Gastroesophageal sphincter (tissue), 4 donors: ENCODE measurements around the gene SNX24. TPM values are rescaled to one million over a fixed set of nuclear protein-coding genes. Genes with fewer than 3 reads are reported as not detected.

ENCODE experiments used
- ATAC-seq: fragments of 150-250 bp; one replicate; pipeline ENCODE4 v1.9.1; 2016; ENCODE audit warnings: mild to moderate bottlenecking, moderate library complexity
- H3K27ac ChIP-seq, 4 donors: fragments of 200-600 bp; sonication (generic) in 3 of 4; 1 replicate in 3 of 4; 2 replicates in 1 of 4; pipeline ENCODE4 v1.5.1; 2016 to 2019
- H3K27me3 ChIP-seq: fragments of 200-600 bp; sonication (generic); one replicate; pipeline ENCODE4 v1.5.1; 2019
- H3K36me3 ChIP-seq, 2 donors: fragments of 200-600 bp; sonication (generic); one replicate each; pipeline ENCODE4 v1.5.1; 2019; ENCODE audit warnings: control low read depth in 1 of 2
- H3K4me1 ChIP-seq, 3 donors: fragments of 200-600 bp; sonication (generic); 1 replicate in 2 of 3; 2 replicates in 1 of 3; pipeline ENCODE4 v1.5.1; 2016 to 2019; ENCODE audit warnings: control low read depth in 2 of 3
- H3K4me3 ChIP-seq, 2 donors: fragments of 200-600 bp; sonication (generic); one replicate each; pipeline ENCODE4 v1.5.1; 2019; ENCODE audit warnings: mild to moderate bottlenecking in 1 of 2, moderate library complexity in 1 of 2
- H3K9me3 ChIP-seq, 3 donors: fragments of 200-600 bp; sonication (generic); one replicate each; pipeline ENCODE4 v1.5.1; 2017 to 2019; ENCODE audit warnings: control low read depth in 2 of 3
- EP300 ChIP-seq: sonication (generic); formaldehyde crosslinking; IDR thresholded peaks from one replicate; pipeline ENCODE4 v1.6.1; 2017; ENCODE audit warnings: antibody characterized with exemption, mild to moderate bottlenecking
- POLR2A ChIP-seq, 2 donors: fragments of 450-650 bp; IDR thresholded peaks; one replicate each; pipeline ENCODE4 v1.6.1; 2017; ENCODE audit warnings: antibody characterized with exemption in 2 of 2, mild to moderate bottlenecking in 2 of 2, moderate library complexity in 1 of 2
- POLR2AphosphoS5 ChIP-seq: sonication (generic); formaldehyde crosslinking; IDR thresholded peaks from one replicate; pipeline ENCODE4 v1.6.1; 2017; ENCODE audit warnings: antibody characterized with exemption
- WGBS, 2 donors: methylation state at CpG; one replicate each; pipeline ENCODE4 v1.1.5; 2018; ENCODE audit warnings: low coverage in 1 of 2; 5-methylcytosine and 5-hydroxymethylcytosine counted together
- total RNA-seq, 4 donors: library from RNA; depleted of rRNA; stranded (reverse); fragments of >200 nt; gene quantifications; one replicate each; pipeline ENCODE4 v1.1.0, GENCODE V29; 2016
- TF ChIP-seq, protein P1 (sequence below), 4 experiments: fragments of 200-600 bp in 2 of 4; fragments of 450-650 bp in 2 of 4; sonication (generic) in 1 of 4; IDR thresholded peaks; one replicate each; pipeline ENCODE4 v1.5.1; 2017 to 2019; ENCODE audit warnings: antibody characterized with exemption in 4 of 4, mild to moderate bottlenecking in 2 of 4, moderate library complexity in 2 of 4

The SNX24 gene
- total RNA-seq, 4 donors from 2014 or later = 10.1 to 33.6 (median 14.8) TPM

- no peak for ATAC-seq
- peaks cover 0 to 62% of the 10 kb centered on the region in 2 donors for H3K36me3 ChIP-seq
These were observed 182.8 kb downstream of the SNX24 start for GRCh38 chr5:123028222-123028621.

DNA sequence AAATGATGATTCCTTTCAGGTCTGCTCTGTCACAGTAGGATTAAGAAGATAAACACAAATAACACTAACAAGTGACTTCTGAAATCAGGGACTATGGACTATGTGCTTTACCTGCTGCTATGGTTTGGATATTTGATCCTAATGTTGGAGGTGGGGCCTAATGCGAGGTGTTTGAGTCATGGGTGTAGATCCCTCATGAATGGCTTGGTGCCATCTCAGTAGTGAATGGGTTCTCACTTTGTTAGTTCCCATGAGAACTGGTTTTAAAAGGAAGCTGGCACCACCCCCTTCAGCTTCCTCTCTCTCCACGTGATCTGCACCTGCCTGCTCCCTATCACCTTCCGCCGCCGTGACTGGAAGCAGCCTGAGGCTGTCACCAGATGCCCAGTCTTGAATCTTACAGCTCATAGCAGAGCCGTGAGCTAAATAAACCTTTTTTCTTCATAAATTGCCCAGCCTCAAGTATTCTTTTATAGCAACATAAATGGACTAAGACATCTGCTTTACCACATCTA lies 187.8 kb downstream of the SNX24 start:
- Histone ChIP-seq H3K27ac (no peak overlapping the region), H3K4me1 (peaks cover 0 to 35% (median 0%) of the 10 kb centered on the region in 3 donors), H3K27me3 (no peaks in the 10 kb centered on the region), H3K4me3 (no peak overlapping the region), H3K36me3 (peaks cover 0 to 12% of the 10 kb centered on the region in 2 donors), H3K9me3 (no peaks in the 10 kb centered on the region)
- TF ChIP-seq EP300 (no peak), POLR2AphosphoS5 (no peak), POLR2A (IDR thresholded peaks at IDR 0.05) (no peak)
- TF ChIP-seq, protein P1, sequence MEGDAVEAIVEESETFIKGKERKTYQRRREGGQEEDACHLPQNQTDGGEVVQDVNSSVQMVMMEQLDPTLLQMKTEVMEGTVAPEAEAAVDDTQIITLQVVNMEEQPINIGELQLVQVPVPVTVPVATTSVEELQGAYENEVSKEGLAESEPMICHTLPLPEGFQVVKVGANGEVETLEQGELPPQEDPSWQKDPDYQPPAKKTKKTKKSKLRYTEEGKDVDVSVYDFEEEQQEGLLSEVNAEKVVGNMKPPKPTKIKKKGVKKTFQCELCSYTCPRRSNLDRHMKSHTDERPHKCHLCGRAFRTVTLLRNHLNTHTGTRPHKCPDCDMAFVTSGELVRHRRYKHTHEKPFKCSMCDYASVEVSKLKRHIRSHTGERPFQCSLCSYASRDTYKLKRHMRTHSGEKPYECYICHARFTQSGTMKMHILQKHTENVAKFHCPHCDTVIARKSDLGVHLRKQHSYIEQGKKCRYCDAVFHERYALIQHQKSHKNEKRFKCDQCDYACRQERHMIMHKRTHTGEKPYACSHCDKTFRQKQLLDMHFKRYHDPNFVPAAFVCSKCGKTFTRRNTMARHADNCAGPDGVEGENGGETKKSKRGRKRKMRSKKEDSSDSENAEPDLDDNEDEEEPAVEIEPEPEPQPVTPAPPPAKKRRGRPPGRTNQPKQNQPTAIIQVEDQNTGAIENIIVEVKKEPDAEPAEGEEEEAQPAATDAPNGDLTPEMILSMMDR (IDR thresholded peaks at IDR 0.05) = no peak
- ATAC-seq = no peak
- WGBS, 2 donors = 74 to 76% methylated on average over 6 of the region's 6 CpGs

More at GRCh38 chr5:123028222-123028621, 182.8 kb downstream of the SNX24 start:
- Histone ChIP-seq H3K27ac (no peak overlapping the region), H3K4me1 (peaks cover 0 to 6% (median 0%) of the 10 kb centered on the region in 3 donors), H3K9me3 (no peaks in the 10 kb centered on the region), H3K27me3 (no peaks in the 10 kb centered on the region), H3K4me3 (no peak overlapping the region)
- TF ChIP-seq EP300 (no peak), POLR2AphosphoS5 (no peak), POLR2A (IDR thresholded peaks at IDR 0.05) (no peak)
- TF ChIP-seq, protein P1 (IDR thresholded peaks at IDR 0.05) = no peak
- 71 to 81% methylated on average over 7 to 9 of the region's 9 CpGs for WGBS, 2 donors

DNA sequence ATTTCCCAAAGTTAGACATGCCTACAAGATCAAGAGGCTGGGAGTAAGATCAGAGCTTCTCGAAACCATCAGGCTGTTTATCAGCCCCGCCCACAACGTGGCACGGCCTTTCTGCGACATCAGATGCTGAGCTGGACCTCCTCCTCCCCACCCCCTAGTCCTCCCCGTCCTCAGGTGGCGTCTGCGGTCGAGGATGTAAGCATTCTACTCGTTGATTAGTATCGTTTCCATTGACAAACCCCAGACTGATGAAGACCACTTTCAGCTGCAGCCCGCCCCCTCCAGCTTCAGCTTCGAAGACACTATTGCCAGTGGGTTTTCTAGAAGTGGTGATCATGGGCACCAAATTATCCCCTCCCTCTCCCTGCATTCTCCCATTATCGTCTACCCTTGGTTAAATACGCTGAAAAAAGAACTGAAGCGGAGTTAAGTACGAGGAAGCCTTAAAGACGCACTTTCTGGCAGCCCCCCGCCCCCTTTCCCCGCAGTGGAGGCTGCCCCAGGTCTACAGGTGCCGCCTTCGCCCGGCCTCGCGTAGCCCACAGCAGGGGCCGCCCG lies 190.0 kb downstream of the SNX24 start:
- TF ChIP-seq, protein P1 (IDR thresholded peaks at IDR 0.05) = peak in 1 of 4 experiments; percentile 47
- no peak for TF ChIP-seq POLR2A (IDR thresholded peaks at IDR 0.05)
- H3K27me3 ChIP-seq = no peaks in the 10 kb centered on the region

GRCh38 chr5:123035918-123036390 lies 190.5 kb downstream of the SNX24 start:
- 0% methylated on average over 2 of the region's 40 CpGs; no CpG with 5 or more reads in 1 of the 2 donors for WGBS, 2 donors
- TF ChIP-seq POLR2A (IDR thresholded peaks at IDR 0.05) (no peak), EP300 (no peak), POLR2AphosphoS5 (no peak)
- TF ChIP-seq, protein P1 (IDR thresholded peaks at IDR 0.05) = no peak

More for the DNA sequence above, 190.0 kb downstream of the SNX24 start:
- H3K36me3 ChIP-seq = no peaks in the 10 kb centered on the region
- no peaks in the 10 kb centered on the region for H3K9me3 ChIP-seq
- peak overlapping the region; percentile 72 to 91 (median 90) for H3K27ac ChIP-seq
- WGBS, 2 donors = 5 to 13% methylated on average over 8 to 14 of the region's 27 CpGs
- ATAC-seq = no peak
- H3K4me3 ChIP-seq = peak overlapping the region; percentile 58 to 85
- H3K4me1 ChIP-seq = peaks cover 0 to 35% (median 0%) of the 10 kb centered on the region in 3 donors

More at GRCh38 chr5:123035918-123036390, 190.5 kb downstream of the SNX24 start:
- Histone ChIP-seq H3K4me1 (peaks cover 0 to 35% (median 0%) of the 10 kb centered on the region in 3 donors), H3K27me3 (no peaks in the 10 kb centered on the region), H3K36me3 (no peaks in the 10 kb centered on the region), H3K4me3 (peak overlapping the region; percentile 58 to 85), H3K27ac (peak overlapping the region; percentile 72 to 91 (median 90)), H3K9me3 (no peaks in the 10 kb centered on the region)
- ATAC-seq = peak; percentile 67
